Suprapubic skin (tissue), 4 donors: ENCODE data around the gene ATP1A2. TPM values are rescaled to one million over a fixed set of nuclear protein-coding genes. Genes with fewer than 3 reads are reported as not detected.

Source experiments
- DNase-seq, 2 donors: peaks; one replicate each; pipeline ENCODE4 v3.0.0-alpha.2; 2019; ENCODE audit warnings: low spot score in 2 of 2
- H3K27ac ChIP-seq: fragments of 200-600 bp; sonication (generic); one replicate; pipeline ENCODE4 v1.5.1; 2019
- H3K27me3 ChIP-seq: fragments of 200-600 bp; sonication (generic); one replicate; pipeline ENCODE4 v1.5.1; 2019
- H3K36me3 ChIP-seq: fragments of 200-600 bp; sonication (generic); one replicate; pipeline ENCODE4 v1.5.1; 2019
- H3K4me1 ChIP-seq: fragments of 200-600 bp; sonication (generic); one replicate; pipeline ENCODE4 v1.5.1; 2019
- H3K4me3 ChIP-seq: fragments of 200-600 bp; sonication (generic); one replicate; pipeline ENCODE4 v1.5.1; 2019; ENCODE audit warnings: mild to moderate bottlenecking
- H3K9me3 ChIP-seq: fragments of 200-600 bp; sonication (generic); one replicate; pipeline ENCODE4 v1.5.1; 2019
- EP300 ChIP-seq: sonication (generic); formaldehyde crosslinking; IDR thresholded peaks from one replicate; pipeline ENCODE4 v1.6.1; 2017; ENCODE audit warnings: antibody characterized with exemption
- POLR2A ChIP-seq, 2 donors: fragments of 450-650 bp; IDR thresholded peaks; one replicate each; pipeline ENCODE4 v1.6.1; 2017; ENCODE audit warnings: antibody characterized with exemption in 2 of 2, mild to moderate bottlenecking in 2 of 2, moderate library complexity in 2 of 2
- POLR2AphosphoS5 ChIP-seq, 3 donors: sonication (generic); formaldehyde crosslinking; IDR thresholded peaks; one replicate each; pipeline ENCODE4 v1.6.1; 2017; ENCODE audit warnings: antibody characterized with exemption in 3 of 3
- WGBS: methylation state at CpG from one replicate; pipeline ENCODE4 v1.1.5; 2018; 5-methylcytosine and 5-hydroxymethylcytosine counted together
- total RNA-seq, 4 donors: library from RNA; depleted of rRNA; stranded (reverse); fragments of >200 nt; gene quantifications; one replicate each; pipeline ENCODE4 v1.1.0, GENCODE V29; 2016
- TF ChIP-seq, protein P1 (sequence below), 2 donors: fragments of 200-600 bp in 1 of 2; fragments of 450-650 bp in 1 of 2; sonication (generic) in 1 of 2; IDR thresholded peaks; one replicate each; pipeline ENCODE4 v1.5.1; 2016 to 2019; ENCODE audit warnings: antibody characterized with exemption in 2 of 2, mild to moderate bottlenecking in 1 of 2, moderate library complexity in 1 of 2

Gene ATP1A2
- total RNA-seq, 4 donors from 2014 or later = 4.2 to 6.9 (median 4.8) TPM

DNA sequence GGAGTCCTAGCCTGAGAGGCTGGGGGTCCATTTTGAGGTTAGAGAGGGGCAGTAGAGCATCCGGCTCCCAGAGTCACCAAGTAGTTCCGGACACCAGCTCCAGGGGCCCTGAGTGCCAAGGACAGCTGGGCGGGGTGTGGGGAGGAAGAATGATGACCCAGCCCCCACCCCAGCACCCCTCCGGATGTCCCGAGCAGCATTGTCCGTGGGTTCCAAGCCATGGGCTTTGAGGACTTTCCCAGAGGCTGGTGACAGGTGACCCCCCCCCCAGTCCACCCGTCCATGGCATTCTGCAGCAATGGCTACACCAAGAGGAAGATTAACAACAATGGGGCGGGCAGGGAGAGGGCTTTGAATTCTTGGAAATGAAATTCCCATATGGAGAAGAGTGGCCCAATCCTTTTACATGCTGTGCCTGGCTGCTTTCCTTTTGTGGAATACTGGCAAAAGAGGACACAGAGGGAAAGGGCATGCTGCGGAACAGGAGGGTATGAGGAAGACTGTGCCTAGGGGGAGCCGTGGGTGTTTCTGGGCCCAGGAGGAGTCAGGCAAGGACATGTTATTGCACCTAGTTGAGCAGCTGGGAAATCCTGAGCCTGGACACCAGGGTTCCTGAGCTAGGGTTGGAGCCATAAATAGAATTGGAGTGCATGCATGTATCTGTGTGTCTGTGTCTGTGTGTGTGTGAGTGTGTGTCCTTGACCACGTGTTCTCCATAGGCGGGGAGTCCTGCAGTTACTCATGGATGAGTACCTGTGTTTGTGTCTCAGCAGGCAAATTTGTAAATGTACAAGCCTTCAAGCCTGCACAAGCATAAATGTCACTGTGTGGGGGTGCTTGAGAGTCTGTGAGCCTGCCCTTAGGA, 956 bp downstream of the ATP1A2 start:
- 62% methylated on average over 10 of the region's 12 CpGs for WGBS
- peaks cover 20% of the 10 kb centered on the region for H3K4me1 ChIP-seq
- TF ChIP-seq POLR2A (IDR thresholded peaks at IDR 0.05) (no peak), EP300 (no peak), POLR2AphosphoS5 (IDR thresholded peaks at IDR 0.05) (no peak)
- TF ChIP-seq, protein P1, sequence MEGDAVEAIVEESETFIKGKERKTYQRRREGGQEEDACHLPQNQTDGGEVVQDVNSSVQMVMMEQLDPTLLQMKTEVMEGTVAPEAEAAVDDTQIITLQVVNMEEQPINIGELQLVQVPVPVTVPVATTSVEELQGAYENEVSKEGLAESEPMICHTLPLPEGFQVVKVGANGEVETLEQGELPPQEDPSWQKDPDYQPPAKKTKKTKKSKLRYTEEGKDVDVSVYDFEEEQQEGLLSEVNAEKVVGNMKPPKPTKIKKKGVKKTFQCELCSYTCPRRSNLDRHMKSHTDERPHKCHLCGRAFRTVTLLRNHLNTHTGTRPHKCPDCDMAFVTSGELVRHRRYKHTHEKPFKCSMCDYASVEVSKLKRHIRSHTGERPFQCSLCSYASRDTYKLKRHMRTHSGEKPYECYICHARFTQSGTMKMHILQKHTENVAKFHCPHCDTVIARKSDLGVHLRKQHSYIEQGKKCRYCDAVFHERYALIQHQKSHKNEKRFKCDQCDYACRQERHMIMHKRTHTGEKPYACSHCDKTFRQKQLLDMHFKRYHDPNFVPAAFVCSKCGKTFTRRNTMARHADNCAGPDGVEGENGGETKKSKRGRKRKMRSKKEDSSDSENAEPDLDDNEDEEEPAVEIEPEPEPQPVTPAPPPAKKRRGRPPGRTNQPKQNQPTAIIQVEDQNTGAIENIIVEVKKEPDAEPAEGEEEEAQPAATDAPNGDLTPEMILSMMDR (IDR thresholded peaks at IDR 0.05) = no peak

GRCh38 chr1:160117300-160117699, 1.7 kb downstream of the ATP1A2 start:
- peaks cover 18% of the 10 kb centered on the region for H3K27me3 ChIP-seq
- peaks cover 20% of the 10 kb centered on the region for H3K4me1 ChIP-seq
- H3K9me3 ChIP-seq = no peaks in the 10 kb centered on the region
- DNase-seq = no peak
- no peaks in the 10 kb centered on the region for H3K36me3 ChIP-seq
- H3K4me3 ChIP-seq = peak overlapping the region; percentile 9
- TF ChIP-seq, protein P1 (IDR thresholded peaks at IDR 0.05) = no peak
- no peak for TF ChIP-seq POLR2A (IDR thresholded peaks at IDR 0.05)
- no peak for TF ChIP-seq EP300
- TF ChIP-seq POLR2AphosphoS5 (IDR thresholded peaks at IDR 0.05) = no peak
- H3K27ac ChIP-seq = no peak overlapping the region
- no CpG with 5 or more reads among the region's 1 CpG for WGBS

More for the DNA sequence above, 956 bp downstream of the ATP1A2 start:
- H3K4me3 ChIP-seq = peak overlapping the region; percentile 9
- DNase-seq = no peak
- H3K36me3 ChIP-seq = no peaks in the 10 kb centered on the region
- H3K27ac ChIP-seq = no peak overlapping the region
- peaks cover 18% of the 10 kb centered on the region for H3K27me3 ChIP-seq
- H3K9me3 ChIP-seq = no peaks in the 10 kb centered on the region

GRCh38 chr1:160117709-160118183, 2.2 kb downstream of the ATP1A2 start:
- no peaks in the 10 kb centered on the region for H3K36me3 ChIP-seq
- TF ChIP-seq, protein P1 (IDR thresholded peaks at IDR 0.05) = no peak
- TF ChIP-seq EP300 (no peak), POLR2AphosphoS5 (IDR thresholded peaks at IDR 0.05) (no peak), POLR2A (IDR thresholded peaks at IDR 0.05) (no peak)
- peaks cover 18% of the 10 kb centered on the region for H3K27me3 ChIP-seq
- no peak for DNase-seq
- H3K9me3 ChIP-seq = no peaks in the 10 kb centered on the region
- 28% methylated on average over 6 of the region's 8 CpGs for WGBS
- peaks cover 20% of the 10 kb centered on the region for H3K4me1 ChIP-seq
- no peak overlapping the region for H3K27ac ChIP-seq
- no peak overlapping the region for H3K4me3 ChIP-seq

GRCh38 chr1:160118928-160119327, 3.4 kb downstream of the ATP1A2 start:
- Histone ChIP-seq H3K27me3 (peaks cover 18% of the 10 kb centered on the region), H3K4me1 (peaks cover 23% of the 10 kb centered on the region), H3K36me3 (no peaks in the 10 kb centered on the region), H3K27ac (no peak overlapping the region), H3K9me3 (no peaks in the 10 kb centered on the region), H3K4me3 (no peak overlapping the region)
- no peak for DNase-seq
- 94% methylated on average over 3 of the region's 3 CpGs for WGBS
- TF ChIP-seq POLR2AphosphoS5 (IDR thresholded peaks at IDR 0.05) (no peak), POLR2A (IDR thresholded peaks at IDR 0.05) (no peak), EP300 (no peak)
- TF ChIP-seq, protein P1 (IDR thresholded peaks at IDR 0.05) = no peak

- peaks cover 13% of the 10 kb centered on the region for H3K27me3 ChIP-seq
- WGBS = 94% methylated on average over 5 of the region's 5 CpGs
- no peak overlapping the region for H3K27ac ChIP-seq
- DNase-seq = no peak
- no peak for TF ChIP-seq POLR2AphosphoS5 (IDR thresholded peaks at IDR 0.05)
- TF ChIP-seq POLR2A (IDR thresholded peaks at IDR 0.05) = no peak
- no peak for TF ChIP-seq EP300
- TF ChIP-seq, protein P1 (IDR thresholded peaks at IDR 0.05) = no peak
- no peaks in the 10 kb centered on the region for H3K9me3 ChIP-seq
- H3K4me1 ChIP-seq = peaks cover 37% of the 10 kb centered on the region
- no peak overlapping the region for H3K4me3 ChIP-seq
- no peaks in the 10 kb centered on the region for H3K36me3 ChIP-seq
These were observed 5.2 kb downstream of the ATP1A2 start for GRCh38 chr1:160120797-160121196.
